ENCODE results near the gene STMN3.
A peak's percentile ranks its signal among the peaks of the same experiment; 100 is the strongest.

STMN3 gene

GRCh38 chr20:63652192-63652980, 838 bp downstream of the STMN3 start (continued):
- TF ChIP-seq GLIS1 (tag by site-specific recombination; IDR thresholded peaks at IDR 0.05): peak; percentile 84
- peak; percentile 34 for TF ChIP-seq ZNF423 (tag by site-specific recombination; IDR thresholded peaks at IDR 0.05)
- no peak for TF ChIP-seq ZNF654 (tag by site-specific recombination; IDR thresholded peaks at IDR 0.05; ENCODE audit: low read depth)
- TF ChIP-seq ZNF621 (tag by site-specific recombination; IDR thresholded peaks at IDR 0.05): no peak
- TF ChIP-seq ZNF132 (tag by site-specific recombination; IDR thresholded peaks at IDR 0.05; ENCODE audit: borderline replicate concordance): no peak
- no peak for TF ChIP-seq ZNF768 (tag by site-specific recombination; IDR thresholded peaks at IDR 0.05)
- TF ChIP-seq ZSCAN16 (tag by site-specific recombination; IDR thresholded peaks at IDR 0.05): no peak
- TF ChIP-seq, protein P1, sequence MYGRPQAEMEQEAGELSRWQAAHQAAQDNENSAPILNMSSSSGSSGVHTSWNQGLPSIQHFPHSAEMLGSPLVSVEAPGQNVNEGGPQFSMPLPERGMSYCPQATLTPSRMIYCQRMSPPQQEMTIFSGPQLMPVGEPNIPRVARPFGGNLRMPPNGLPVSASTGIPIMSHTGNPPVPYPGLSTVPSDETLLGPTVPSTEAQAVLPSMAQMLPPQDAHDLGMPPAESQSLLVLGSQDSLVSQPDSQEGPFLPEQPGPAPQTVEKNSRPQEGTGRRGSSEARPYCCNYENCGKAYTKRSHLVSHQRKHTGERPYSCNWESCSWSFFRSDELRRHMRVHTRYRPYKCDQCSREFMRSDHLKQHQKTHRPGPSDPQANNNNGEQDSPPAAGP (tag by site-specific recombination; IDR thresholded peaks at IDR 0.05): peak; percentile 9
- no peak for TF ChIP-seq SETDB1 (IDR thresholded peaks at IDR 0.05; ENCODE audit: insufficient read length, low read length)
- TF ChIP-seq ZNF311 (tag by site-specific recombination; IDR thresholded peaks at IDR 0.05; ENCODE audit: borderline replicate concordance): no peak
- no peak for TF ChIP-seq ZNF426 (tag by site-specific recombination; IDR thresholded peaks at IDR 0.05)
- no peak for TF ChIP-seq ZFP37 (tag by site-specific recombination; IDR thresholded peaks at IDR 0.05)
- TF ChIP-seq ZNF530 (tag by site-specific recombination; IDR thresholded peaks at IDR 0.05; ENCODE audit: low read depth): no peak

DNA sequence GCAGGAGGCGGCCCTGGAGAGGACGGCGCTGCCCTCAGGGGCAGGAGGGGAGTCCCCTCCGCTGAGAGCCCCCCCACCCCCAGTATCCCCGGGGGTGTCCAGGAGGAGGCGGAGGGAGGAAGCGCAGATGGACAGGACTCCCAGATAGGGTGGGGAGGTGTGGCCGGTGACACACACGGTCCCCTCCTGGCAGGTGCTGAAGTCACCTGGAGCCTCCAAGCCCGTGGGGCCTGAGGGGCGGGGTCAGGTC, 1.4 kb downstream of the STMN3 start:
- H3K4me1 ChIP-seq (ENCODE audit: control insufficient read depth, insufficient read depth, low read length): no peaks in the 10 kb centered on the region; the same call in 1 of the 2 replicates
- ChIA-PET POLR2A (interaction anchor here (0.6 to 0.9 kb wide), 4 partner anchors 10 to 213 kb away, joined by 3 to 4 read pairs (median 4); partner anchors contain the start of genes GMEB2 and TPD52L2), CTCF (interaction anchor here (0.7 to 1.3 kb wide), 2 partner anchors 10 to 428 kb away, joined by 3 read pairs; no protein-coding TSS in a partner anchor)
- TF ChIP-seq ZNF830 (tag by site-specific recombination; IDR thresholded peaks at IDR 0.05; ENCODE audit: low read depth) (no peak), ZNF132 (tag by site-specific recombination; IDR thresholded peaks at IDR 0.05; ENCODE audit: borderline replicate concordance) (no peak), ZBTB44 (tag by site-specific recombination; IDR thresholded peaks at IDR 0.05) (no peak), WT1 (tag by site-specific recombination; IDR thresholded peaks at IDR 0.05) (no peak), ZNF670 (tag by site-specific recombination; IDR thresholded peaks at IDR 0.05; ENCODE audit: low read depth) (no peak), REST (tag by site-specific recombination; IDR thresholded peaks at IDR 0.05) (peak; percentile 40; the same call in 1 of the 2 replicates), ZNF747 (tag by site-specific recombination; IDR thresholded peaks at IDR 0.05) (no peak), ZNF600 (tag by site-specific recombination; IDR thresholded peaks at IDR 0.05) (no peak), ZNF354C (tag by site-specific recombination; IDR thresholded peaks at IDR 0.05; ENCODE audit: borderline replicate concordance, low read depth) (no peak), ATF2 (tag by site-specific recombination; IDR thresholded peaks at IDR 0.05; ENCODE audit: low read depth) (no peak), MZF1 (tag by site-specific recombination; IDR thresholded peaks at IDR 0.05; ENCODE audit: borderline replicate concordance) (no peak), ZNF148 (tag by site-specific recombination; IDR thresholded peaks at IDR 0.05; ENCODE audit: borderline replicate concordance) (no peak), SP7 (tag by site-specific recombination; IDR thresholded peaks at IDR 0.05) (peak; percentile 24; the same call in 1 of the 2 replicates), ZXDB (tag by site-specific recombination; IDR thresholded peaks at IDR 0.05) (no peak), ZBTB20 (tag by site-specific recombination; IDR thresholded peaks at IDR 0.05) (no peak)

More for the DNA sequence above, 1.4 kb downstream of the STMN3 start:
- 0 out of 2 replicates have a peak overlapping the region, but pooled peaks have one; percentile 2 for H3K4me3 ChIP-seq (ENCODE audit: low read depth, low read length)
- no peak overlapping the region for H3K27ac ChIP-seq (ENCODE audit: extremely low read depth, low read depth, low read length)
- H3K9me3 ChIP-seq (ENCODE audit: control insufficient read depth, insufficient read depth, low read depth, low read length): no peaks in the 10 kb centered on the region
- no peaks in the 10 kb centered on the region for H3K36me3 ChIP-seq (ENCODE audit: control insufficient read depth in 2 of 2, insufficient read depth in 1 of 2, low read length in 2 of 2)

Measured in HEK293 (cell line).